ENCODE data around the gene PTPRG.

PTPRG gene

GRCh38 chr3:61882253-61882652, 320.9 kb downstream of the PTPRG start:
- TF ChIP-seq EGR1 (IDR thresholded peaks at IDR 0.05) (no peak), TEAD4 (IDR thresholded peaks at IDR 0.05) (no peak), CREB1 (IDR thresholded peaks at IDR 0.05; ENCODE audit: low read depth) (no peak), NFIC (IDR thresholded peaks at IDR 0.05) (no peak), TCF12 (IDR thresholded peaks at IDR 0.05; ENCODE audit: low read depth) (no peak), USF1 (IDR thresholded peaks at IDR 0.05) (no peak), YY1 (IDR thresholded peaks at IDR 0.05; ENCODE audit: low read depth) (no peak), MAX (IDR thresholded peaks at IDR 0.05) (no peak), CEBPB (IDR thresholded peaks at IDR 0.05) (no peak), RAD21 (IDR thresholded peaks at IDR 0.05; ENCODE audit: low read depth) (no peak)
- TF ChIP-seq, protein P1, sequence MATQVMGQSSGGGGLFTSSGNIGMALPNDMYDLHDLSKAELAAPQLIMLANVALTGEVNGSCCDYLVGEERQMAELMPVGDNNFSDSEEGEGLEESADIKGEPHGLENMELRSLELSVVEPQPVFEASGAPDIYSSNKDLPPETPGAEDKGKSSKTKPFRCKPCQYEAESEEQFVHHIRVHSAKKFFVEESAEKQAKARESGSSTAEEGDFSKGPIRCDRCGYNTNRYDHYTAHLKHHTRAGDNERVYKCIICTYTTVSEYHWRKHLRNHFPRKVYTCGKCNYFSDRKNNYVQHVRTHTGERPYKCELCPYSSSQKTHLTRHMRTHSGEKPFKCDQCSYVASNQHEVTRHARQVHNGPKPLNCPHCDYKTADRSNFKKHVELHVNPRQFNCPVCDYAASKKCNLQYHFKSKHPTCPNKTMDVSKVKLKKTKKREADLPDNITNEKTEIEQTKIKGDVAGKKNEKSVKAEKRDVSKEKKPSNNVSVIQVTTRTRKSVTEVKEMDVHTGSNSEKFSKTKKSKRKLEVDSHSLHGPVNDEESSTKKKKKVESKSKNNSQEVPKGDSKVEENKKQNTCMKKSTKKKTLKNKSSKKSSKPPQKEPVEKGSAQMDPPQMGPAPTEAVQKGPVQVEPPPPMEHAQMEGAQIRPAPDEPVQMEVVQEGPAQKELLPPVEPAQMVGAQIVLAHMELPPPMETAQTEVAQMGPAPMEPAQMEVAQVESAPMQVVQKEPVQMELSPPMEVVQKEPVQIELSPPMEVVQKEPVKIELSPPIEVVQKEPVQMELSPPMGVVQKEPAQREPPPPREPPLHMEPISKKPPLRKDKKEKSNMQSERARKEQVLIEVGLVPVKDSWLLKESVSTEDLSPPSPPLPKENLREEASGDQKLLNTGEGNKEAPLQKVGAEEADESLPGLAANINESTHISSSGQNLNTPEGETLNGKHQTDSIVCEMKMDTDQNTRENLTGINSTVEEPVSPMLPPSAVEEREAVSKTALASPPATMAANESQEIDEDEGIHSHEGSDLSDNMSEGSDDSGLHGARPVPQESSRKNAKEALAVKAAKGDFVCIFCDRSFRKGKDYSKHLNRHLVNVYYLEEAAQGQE (IDR thresholded peaks at IDR 0.05; ENCODE audit: low read depth), result no peak

DNA sequence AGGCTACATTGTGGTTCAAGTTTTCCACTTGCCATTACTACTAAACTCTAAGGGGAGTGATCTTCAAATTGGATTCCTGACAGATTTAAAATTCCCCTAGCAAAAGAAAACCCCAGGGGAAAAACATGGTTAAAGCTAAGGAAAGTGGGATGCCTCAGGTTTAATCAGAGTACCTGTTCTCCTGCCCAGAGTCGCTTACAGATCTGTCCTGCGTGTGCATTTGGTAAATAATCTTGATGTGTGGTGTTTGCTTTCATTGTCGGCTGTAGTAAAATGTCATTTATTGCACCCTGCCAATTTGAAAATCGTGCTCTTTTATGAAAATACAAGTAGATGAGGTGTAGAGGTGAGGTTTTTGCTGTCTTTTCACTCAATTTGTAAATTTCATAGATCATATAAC, 323.4 kb downstream of the PTPRG start:
- no peak for TF ChIP-seq USF1 (IDR thresholded peaks at IDR 0.05)

GRCh38 chr3:61885414-61885813, 324.0 kb downstream of the PTPRG start:
- TF ChIP-seq RAD21 (IDR thresholded peaks at IDR 0.05; ENCODE audit: low read depth) (no peak), EP300 (IDR thresholded peaks at IDR 0.05; ENCODE audit: borderline replicate concordance) (no peak), CEBPB (IDR thresholded peaks at IDR 0.05) (no peak)

DNA sequence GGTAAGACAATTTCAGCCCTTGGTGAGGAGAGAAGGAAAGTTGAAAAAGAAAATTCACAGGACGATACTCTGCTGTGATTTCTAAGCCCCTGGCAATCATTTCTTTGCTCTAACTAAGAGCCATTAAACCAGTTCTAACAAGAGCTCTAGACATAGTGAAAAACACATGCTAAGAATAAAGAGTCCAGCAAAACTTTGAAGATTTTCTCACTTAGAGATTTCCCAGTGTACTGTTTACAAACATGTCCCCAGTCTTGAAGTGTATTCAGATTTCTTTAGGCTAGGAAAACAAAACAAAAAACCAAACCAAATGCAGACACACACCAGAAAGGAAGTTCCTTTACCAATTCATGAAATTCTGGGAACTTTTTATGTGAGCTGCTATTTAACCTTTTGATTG, 325.8 kb downstream of the PTPRG start:
- TF ChIP-seq YY1 (IDR thresholded peaks at IDR 0.05; ENCODE audit: low read depth) (no peak), TCF12 (IDR thresholded peaks at IDR 0.05; ENCODE audit: low read depth) (no peak), CEBPB (IDR thresholded peaks at IDR 0.05) (no peak), RAD21 (IDR thresholded peaks at IDR 0.05; ENCODE audit: low read depth) (no peak), EP300 (IDR thresholded peaks at IDR 0.05; ENCODE audit: borderline replicate concordance) (no peak), TEAD4 (IDR thresholded peaks at IDR 0.05) (no peak), CREB1 (IDR thresholded peaks at IDR 0.05; ENCODE audit: low read depth) (no peak), NFIC (IDR thresholded peaks at IDR 0.05) (no peak), FOXM1 (IDR thresholded peaks at IDR 0.05; ENCODE audit: borderline replicate concordance, low read depth) (no peak), ZBTB7A (IDR thresholded peaks at IDR 0.05; ENCODE audit: low read depth) (no peak), USF1 (IDR thresholded peaks at IDR 0.05) (no peak), EGR1 (IDR thresholded peaks at IDR 0.05) (no peak), TAF1 (IDR thresholded peaks at IDR 0.05; ENCODE audit: low read depth) (no peak), MAX (IDR thresholded peaks at IDR 0.05) (no peak)
- TF ChIP-seq, protein P1 (IDR thresholded peaks at IDR 0.05; ENCODE audit: low read depth), result no peak

- TF ChIP-seq CREB1 (IDR thresholded peaks at IDR 0.05; ENCODE audit: low read depth) (no peak), NFIC (IDR thresholded peaks at IDR 0.05) (no peak), ZBTB7A (IDR thresholded peaks at IDR 0.05; ENCODE audit: low read depth) (no peak), TCF12 (IDR thresholded peaks at IDR 0.05; ENCODE audit: low read depth) (no peak), FOXM1 (IDR thresholded peaks at IDR 0.05; ENCODE audit: borderline replicate concordance, low read depth) (no peak), TAF1 (IDR thresholded peaks at IDR 0.05; ENCODE audit: low read depth) (no peak), MAX (IDR thresholded peaks at IDR 0.05) (no peak), EGR1 (IDR thresholded peaks at IDR 0.05) (no peak), USF1 (IDR thresholded peaks at IDR 0.05) (no peak)
- TF ChIP-seq, protein P1 (IDR thresholded peaks at IDR 0.05; ENCODE audit: low read depth), result no peak
Measured at GRCh38 chr3:61889259-61889658, 327.9 kb downstream of the PTPRG start.
